Activated T-cell treated with anti-CD3 and anti-CD28 coated beads for 24 hours (primary cell): ENCODE measurements around the gene KIRREL1.

Source experiments
- DNase-seq: peaks from one replicate; pipeline ENCODE4 v3.0.0-alpha.2; 2020; ENCODE audit warnings: low read depth

KIRREL1 gene

GRCh38 chr1:158035976-158036583 lies 42.6 kb downstream of the KIRREL1 start:
- no peak for DNase-seq

- DNase-seq: no peak
Measured at GRCh38 chr1:158037008-158037865, 43.8 kb downstream of the KIRREL1 start.

- DNase-seq: no peak
Measured at GRCh38 chr1:158037866-158038359, 44.5 kb downstream of the KIRREL1 start.

- DNase-seq: no peak
Measured at GRCh38 chr1:158038793-158039192, 45.3 kb downstream of the KIRREL1 start.

- DNase-seq: no peak
Measured at GRCh38 chr1:158039380-158039779, 45.9 kb downstream of the KIRREL1 start.

- no peak for DNase-seq
Measured at GRCh38 chr1:158040323-158040722, 46.9 kb downstream of the KIRREL1 start.

- no peak for DNase-seq
Measured at GRCh38 chr1:158043232-158043631, 49.8 kb downstream of the KIRREL1 start.

- no peak for DNase-seq
Measured at GRCh38 chr1:158045639-158046038, 52.2 kb downstream of the KIRREL1 start.

GRCh38 chr1:158046715-158047510 lies 53.5 kb downstream of the KIRREL1 start:
- no peak for DNase-seq

GRCh38 chr1:158048371-158049067 lies 55.1 kb downstream of the KIRREL1 start:
- no peak for DNase-seq

- DNase-seq: no peak
Measured at GRCh38 chr1:158049853-158050252, 56.4 kb downstream of the KIRREL1 start.

GRCh38 chr1:158053276-158053675 lies 59.8 kb downstream of the KIRREL1 start:
- no peak for DNase-seq

GRCh38 chr1:158054721-158055120 lies 61.3 kb downstream of the KIRREL1 start:
- no peak for DNase-seq

GRCh38 chr1:158055854-158056253 lies 62.4 kb downstream of the KIRREL1 start:
- DNase-seq: no peak

- no peak for DNase-seq
Measured at GRCh38 chr1:158056498-158056897, 63.1 kb downstream of the KIRREL1 start.

- no peak for DNase-seq
Measured at GRCh38 chr1:158058237-158058985, 65.0 kb downstream of the KIRREL1 start.

- no peak for DNase-seq
Measured at GRCh38 chr1:158059984-158060383, 66.5 kb downstream of the KIRREL1 start.

GRCh38 chr1:158062174-158062573 lies 68.7 kb downstream of the KIRREL1 start:
- no peak for DNase-seq

- DNase-seq: no peak
Measured at GRCh38 chr1:158067662-158068061, 74.2 kb downstream of the KIRREL1 start.

GRCh38 chr1:158068918-158069317 lies 75.5 kb downstream of the KIRREL1 start:
- no peak for DNase-seq

GRCh38 chr1:158071138-158071537 lies 77.7 kb downstream of the KIRREL1 start:
- DNase-seq: no peak
